NCI-H1048 (cell line): ENCODE data around the gene STAT4.

Experiments used
- DNase-seq: peaks from one replicate; lab custom pipeline; 2025; lab: John Stamatoyannopoulos, UW

STAT4 gene

DNA sequence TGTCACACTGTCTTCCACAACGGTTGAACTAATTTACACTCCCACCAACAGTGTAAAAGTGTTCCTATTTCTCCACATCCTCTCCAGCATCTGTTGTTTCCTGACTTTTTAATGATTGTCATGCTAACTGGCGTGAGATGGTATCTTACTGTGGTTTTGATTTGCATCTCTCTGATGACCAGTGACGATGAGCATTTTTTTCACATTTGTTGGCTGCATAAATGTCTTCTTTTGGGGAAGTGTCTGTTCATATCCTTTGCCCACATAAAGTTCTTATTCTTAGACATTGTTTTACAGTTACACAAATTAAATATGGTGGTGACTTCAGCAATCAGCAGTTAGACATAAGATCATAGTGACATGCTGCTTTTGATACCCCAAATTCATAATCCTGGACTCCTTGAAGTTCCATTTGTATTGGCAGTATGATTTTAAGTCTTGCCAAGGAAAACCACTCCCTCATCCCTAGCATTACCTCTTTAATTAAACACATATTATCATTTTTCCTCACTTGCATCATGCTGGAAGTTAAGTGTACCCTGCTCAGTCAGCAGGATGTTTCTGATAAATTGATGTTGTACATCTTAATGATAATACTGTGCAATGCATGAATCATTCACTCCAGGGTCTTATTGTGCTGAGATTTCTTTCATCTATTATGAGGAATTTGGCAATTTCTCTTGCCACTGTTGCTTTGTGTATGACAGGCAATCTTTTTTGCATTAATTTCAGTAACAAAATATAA, 69.2 kb downstream of the STAT4 start:
- DNase-seq, result no peak

DNA sequence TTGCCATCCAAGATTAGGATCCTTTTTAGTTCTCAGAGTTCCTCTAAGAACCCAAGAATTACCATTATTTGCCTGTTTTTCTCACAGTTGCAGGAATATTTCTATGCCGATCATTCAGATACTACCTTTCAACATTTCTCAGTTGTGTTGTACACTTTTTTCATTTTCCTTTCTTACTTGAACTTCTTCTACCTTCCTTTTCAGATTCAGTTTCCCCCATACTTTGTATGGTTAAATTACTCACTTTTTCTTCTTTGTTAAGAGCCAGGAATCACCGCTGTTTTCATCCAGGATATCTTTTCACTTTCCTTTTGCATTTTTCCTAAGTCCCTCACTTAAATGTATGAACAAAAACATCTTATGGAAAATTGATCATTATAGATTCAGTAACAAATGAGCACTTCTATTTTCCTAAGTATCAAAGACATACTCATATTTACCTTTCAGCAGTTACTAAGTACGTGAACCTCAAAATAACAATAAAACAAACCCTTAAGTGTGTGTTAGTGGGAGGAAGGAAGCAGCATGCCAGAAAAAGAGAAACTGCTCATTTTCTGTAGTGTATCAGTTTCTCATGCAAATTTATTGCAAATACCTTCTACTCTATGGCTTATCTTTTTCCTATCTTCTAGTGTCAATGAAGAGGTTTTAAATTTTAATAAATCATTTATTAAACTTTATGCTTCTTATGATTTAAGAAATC, 72.5 kb downstream of the STAT4 start:
- no peak for DNase-seq

DNA sequence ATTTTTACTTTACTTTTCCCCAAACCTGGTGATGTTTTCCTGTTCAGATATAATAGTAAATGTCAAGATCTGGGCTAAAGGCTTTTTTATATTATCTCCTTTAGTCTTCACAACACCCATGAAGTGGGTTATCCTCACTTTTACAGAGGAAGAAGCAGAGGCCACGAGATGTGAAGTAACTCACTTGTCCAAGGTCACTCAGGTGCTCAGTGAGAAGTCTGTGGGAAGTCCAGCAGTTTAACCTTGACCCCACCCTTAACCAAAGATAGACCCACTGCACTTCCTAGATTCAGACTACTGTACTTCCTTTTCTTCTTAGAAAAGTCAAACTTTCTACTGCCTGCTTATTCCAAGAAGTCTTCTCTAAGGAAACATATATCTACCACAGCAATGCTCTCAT, 80.5 kb downstream of the STAT4 start:
- DNase-seq, result no peak

DNA sequence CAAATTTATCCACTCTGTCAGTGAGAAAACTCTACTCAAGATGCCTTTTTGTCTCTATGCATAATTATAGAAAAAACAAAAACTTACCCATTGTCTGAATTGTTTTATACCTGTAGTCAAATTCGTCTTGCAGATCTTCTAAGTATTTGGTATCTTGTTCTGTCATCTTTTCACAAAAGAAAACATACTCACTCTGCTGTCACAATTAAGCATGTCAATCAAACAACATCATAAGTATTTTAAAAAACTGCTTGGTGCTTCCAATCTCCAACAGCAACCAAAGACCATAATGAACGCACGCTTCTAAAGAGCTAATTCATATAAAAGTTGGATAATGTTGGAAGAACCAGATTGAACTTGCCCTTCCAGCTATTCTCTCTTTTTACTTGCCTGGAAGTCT, 81.2 kb downstream of the STAT4 start:
- DNase-seq, result no peak

DNA sequence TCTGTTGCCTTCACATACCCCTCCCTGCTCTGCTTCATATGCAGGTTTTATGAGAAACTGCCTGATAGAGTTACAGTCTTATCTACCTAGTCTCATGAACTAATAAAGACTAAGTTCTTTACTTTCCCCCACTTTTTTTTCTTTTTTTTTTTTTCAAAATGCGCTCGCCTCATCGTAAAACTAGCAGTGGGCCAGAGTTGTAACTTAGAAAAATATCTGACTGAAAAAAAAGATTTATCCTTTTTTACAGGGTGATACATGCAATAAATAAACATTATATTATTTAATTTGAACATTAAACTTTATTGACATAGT, 83.9 kb downstream of the STAT4 start:
- DNase-seq, result no peak

DNA sequence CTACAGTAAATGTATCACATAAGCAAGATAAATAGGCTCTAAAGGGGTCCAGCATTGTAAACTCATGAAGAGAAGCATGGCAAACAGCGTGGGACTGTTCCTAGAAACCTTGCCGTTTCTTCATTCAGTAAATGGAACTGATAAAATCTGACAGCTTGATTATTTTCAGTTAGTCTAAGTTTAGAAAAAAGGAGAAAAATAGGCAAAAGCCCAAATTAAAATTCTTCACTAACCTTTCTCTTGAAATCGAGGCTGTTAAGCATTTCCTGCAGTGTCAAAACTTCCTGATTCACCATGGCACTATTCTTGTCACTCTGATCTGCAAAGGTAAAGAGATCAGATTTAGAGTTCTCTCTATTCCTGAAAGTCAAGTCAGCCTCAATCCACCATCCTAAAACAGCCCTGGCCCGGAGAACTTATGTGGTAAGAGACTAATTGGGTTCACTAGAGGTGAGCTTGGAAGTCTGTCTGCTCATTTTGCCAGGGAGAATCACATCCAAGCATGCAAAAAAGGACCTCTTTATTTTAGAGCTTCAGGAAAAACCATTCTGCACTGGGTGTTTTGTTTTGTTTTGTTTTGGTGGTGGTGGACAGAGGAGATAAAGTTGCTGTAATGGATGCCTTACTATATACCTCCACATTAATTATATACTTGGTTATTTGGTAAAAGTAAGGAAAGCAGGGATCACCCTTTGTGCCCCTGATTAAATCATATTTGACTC, 84.4 kb downstream of the STAT4 start:
- no peak for DNase-seq

DNA sequence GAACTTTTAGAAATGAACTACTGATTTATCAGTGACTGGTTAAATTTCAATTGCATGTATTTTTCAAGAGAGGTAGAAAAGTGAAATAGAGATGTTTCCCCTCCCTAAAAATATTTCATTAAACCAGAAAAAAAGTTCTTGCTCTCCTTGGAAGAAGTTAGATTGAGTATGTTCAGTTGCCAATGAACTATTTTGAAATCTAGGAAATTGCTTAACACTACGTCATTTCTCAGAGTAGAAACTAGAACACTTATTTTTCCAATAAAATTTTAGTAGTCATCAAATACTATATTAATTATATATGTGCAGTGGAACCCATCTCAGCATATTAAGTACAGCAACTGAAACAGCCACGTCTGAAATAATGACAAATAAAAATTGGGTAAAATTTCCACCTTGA, 85.0 kb downstream of the STAT4 start:
- no peak for DNase-seq

DNA sequence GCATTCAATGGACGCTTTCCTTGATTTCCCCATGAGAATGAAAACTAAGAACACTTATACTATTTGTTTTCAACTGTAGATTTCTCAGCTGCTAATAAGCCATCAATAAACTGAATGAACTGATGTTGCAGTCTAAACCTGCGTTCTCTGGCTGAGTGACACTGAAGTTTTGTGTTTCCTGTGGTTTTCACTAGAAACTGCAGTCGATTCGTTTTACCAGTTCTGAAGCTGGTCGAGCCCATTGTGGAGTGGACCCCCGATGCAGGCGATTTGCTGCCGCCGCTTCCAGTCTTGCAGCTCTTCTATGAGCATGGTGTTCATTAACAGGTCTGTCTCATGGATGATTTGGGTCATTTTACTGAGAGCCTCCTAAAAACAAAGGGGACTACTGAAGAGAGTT, 86.2 kb downstream of the STAT4 start:
- no peak for DNase-seq

DNA sequence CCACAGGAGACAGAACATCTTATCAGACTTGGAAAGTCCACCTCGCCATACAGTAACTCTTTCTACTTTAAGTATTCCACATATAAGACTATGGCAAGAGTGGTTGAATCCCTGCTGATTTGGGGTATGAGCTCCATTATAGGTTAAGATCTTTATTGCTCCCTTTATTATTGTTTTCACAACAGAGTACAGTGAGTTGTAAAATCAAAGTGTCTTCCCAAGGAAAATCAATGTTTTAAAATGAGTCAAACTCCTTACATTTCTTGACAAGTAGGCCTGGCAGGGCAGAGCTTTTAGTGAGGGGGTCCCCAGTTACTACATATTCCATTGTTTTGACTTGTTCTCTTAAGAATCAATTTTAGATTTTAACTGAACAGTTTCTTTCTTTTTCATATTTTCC, 87.2 kb downstream of the STAT4 start:
- DNase-seq, result no peak

DNA sequence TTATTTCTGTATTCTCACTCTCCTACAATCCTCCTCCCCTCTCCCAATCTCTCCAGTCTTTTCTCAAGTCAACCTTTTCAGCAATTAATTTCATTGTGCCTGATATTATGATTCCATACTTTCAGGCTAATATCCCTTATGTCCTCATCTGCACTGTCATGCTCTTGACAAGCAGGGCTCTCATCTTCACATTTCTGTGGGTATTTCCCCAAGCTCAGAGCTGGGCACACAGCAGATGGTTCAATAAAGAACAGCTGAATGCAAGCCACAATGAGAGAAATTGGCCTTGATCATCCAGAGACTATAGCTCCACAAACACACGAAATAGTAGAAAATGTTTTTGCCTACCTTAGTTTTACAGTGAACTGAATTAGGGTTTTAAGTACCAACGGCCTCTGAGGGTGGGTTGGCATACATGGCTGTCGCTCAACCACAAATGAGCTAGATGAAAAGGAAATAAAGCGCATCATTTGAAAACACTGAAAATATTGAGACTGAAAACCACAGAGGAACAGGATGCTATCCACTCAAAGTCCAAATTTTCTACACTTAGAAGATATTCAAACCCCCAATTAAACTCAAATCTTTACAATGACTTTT, 89.3 kb downstream of the STAT4 start:
- DNase-seq, result no peak

DNA sequence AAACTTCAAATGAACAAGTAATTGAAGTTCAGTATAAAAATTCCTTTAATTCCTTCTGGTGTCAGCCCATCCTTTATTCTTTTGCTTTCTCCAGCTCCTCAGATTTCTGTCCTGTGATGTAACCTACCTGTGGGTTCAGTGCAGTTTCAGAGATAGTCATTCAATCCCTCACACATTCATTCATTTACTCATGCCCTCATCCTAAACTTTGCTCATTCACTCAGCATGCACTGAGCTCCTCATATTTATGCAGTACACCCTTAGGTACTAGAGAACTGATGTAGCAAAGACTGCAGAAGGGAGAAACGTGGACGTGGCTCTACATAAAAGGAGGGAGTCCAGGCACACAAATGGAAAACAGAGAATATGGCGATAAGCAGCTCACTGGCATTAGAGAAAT, 91.5 kb downstream of the STAT4 start:
- no peak for DNase-seq

DNA sequence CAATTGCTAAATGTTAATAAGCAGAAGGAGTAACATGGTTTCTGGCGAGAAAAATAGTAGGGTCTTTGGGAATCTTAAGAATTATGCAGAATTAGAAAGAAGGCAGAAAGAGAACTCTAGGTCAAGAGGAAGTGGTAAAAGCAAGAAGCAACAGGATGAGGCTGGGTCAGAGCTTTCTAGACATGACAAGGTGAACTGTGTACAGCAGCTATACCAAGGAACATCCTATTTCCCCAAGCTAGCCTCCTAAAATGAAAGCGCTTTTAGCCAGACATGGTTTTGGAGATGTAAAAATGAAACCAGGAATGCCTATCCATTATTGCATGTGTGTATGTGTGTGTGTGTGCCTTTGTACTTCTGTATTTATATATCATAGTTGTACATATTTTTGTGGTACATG, 94.6 kb downstream of the STAT4 start:
- DNase-seq, result no peak

DNA sequence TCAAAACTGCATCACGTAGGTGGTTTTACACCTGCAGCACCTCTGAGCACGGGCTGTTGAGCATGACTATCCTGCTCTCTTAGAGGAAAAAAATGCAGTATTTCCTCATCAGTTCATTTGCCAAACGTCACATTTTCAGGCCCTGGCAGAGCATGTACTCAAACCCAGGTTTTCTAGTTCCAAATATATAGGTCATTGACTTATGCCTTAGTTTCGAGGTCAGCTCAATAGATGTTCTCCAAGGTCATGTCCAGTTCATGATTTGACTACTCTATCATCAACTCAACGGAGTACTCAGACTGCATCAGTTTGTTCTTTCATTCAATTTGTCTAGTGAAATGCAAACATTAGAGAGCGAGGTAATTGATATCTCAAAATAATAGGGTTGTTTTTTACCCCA, 97.5 kb downstream of the STAT4 start:
- DNase-seq, result no peak

DNA sequence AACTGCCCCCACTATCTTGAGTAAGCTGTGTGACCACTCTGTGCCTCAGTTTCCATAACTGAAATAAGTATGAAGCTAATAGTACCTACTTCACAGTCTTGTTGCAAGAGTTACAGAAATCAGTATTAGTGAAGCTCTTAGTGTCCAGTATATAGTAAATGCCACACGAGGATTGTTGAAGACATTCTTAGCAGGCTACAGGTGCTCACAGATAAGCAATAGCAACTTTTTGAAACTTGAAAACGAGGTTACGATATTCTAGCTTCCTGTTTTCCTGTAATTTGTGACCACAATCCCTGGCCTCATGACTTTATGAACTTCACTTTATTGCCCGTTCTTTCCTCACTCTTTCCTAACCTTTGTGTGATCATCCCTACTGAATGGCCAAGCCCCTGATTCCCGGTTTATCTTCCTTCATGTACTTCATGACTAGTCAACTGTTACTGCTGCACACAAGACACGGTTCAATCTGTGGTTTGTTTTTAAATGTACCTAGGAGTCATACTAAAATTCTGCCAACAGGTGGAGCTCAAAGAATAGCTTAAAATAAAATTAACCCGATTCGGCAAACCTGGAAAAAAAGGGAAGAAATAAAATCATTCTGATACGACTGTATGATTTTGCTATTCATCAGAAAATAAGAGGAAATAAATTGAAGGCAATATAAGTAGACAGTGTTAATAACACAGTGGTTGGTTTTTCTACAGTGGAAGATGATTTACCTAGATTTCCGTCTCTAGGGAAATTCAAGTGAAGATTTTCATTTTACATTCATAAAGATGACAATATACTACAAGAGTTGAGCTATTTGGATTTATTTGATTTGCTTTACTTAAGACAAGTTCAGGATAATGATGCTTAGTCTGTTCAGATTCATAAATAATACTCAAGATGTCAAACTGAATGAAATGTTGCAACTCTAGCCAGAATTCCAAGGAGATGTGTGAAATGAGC, 98.7 kb downstream of the STAT4 start:
- no peak for DNase-seq

DNA sequence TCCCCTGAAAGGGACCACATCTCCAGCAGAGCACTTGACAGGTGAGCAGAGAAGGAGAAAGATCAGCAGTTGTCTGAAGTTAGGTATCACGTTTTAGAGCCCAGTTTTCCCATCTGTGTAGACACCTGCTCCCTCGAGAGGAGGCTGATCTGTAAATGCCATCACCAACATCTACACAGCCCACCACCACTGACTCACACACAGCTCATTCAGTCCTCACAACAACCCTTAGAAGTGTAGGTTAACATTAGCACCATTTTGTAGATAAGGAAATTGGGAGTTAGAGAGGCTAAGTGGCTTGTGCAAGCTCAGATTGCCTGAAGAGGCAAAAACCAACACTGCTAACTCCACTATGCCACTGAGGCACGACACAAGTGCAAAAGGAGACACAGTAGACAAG, 99.6 kb downstream of the STAT4 start:
- DNase-seq, result no peak

DNA sequence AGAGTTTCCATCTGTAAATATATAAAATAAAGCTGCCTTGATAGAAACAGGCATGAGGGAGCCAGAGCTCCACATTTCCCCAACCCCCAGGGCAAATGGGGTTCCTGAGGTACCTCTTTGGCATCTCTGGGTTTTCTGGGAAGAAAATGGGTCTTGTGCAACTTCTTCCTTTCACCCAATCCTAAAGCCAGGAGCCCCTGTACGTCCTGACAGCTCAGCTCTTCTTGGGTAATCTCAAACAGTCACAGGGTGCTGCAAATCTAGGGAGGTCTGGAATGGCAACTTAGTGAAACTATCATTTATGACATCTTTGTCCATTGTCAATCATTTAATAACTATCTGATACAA, 100.2 kb downstream of the STAT4 start:
- DNase-seq, result no peak

DNA sequence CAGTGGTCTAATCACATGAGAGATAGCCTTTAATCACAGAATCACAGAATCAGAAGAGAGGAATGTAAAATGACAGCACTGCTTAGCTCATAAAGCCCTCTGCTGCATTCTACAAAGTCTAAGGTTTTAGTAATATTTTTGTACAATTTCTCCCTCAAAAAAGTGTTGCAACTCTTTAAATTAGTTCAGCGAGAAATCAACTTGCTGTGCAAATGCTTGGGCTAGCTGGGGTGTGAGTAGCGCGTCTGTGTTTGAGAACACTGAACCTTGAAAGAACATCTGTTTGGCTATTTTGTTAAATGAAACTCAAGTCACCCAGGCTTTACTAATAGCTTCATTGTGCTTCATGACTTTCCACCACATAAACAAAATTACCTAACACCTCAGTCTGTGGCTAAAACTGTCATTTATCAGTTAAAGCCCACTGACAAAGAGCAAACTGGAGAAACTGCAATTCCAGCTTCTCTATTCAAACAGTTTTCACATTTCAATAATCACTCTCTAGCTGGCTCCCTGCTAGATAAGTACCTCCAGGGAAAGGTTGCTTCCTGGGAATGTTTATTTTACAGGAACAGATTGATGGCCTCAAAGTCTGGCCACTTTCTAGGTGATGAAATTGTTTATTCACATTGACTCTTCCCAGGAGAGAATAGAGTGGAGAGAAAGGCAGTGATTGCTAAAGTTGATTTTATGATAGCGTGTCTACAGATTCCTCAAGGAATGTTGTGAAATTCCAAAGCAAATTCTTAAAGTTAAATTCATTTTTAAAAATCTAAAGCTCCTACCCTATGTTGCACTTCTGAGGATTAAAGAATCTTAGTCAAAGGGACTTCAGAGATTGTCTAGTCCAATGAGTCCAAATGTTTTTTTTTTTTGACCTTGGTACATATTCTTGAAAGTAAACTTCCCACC, 100.8 kb downstream of the STAT4 start:
- DNase-seq, result no peak

DNA sequence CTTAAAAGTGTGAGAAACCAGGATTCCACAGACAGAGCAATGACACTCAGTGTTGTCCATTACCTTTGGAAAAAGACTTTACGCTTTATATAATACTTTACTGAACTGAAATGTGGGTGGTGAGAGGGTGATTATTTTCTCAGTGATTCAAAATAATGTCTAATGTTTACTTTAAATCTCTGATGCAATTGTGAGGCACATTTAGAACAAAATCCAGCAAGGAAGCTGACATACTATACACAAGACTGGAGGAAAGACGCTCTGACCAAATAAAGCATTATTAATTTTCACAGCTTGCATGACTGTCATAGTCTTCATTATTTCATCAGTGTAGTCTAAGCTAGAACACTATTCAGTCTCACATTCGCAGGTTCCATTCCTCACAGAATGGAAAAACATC, 102.7 kb downstream of the STAT4 start:
- no peak for DNase-seq

DNA sequence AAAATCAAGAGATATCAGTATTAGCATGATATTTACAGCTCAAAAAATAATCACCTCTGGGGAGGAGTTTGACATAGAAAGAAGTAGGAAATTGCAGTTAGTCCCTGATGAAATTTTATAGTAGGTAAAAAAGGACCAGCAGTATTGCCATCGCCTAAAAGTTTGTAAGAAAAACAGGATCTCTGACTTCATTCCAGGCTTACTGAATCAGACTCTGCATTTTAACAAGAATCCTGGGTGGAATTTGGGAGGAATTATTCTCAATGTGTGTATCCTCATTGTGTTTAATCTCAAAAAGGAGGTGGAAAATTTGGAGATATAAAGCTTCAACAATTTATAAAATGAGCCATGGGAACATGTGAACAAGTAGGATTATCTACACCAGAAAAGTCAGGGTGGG, 105.7 kb downstream of the STAT4 start:
- DNase-seq, result no peak

DNA sequence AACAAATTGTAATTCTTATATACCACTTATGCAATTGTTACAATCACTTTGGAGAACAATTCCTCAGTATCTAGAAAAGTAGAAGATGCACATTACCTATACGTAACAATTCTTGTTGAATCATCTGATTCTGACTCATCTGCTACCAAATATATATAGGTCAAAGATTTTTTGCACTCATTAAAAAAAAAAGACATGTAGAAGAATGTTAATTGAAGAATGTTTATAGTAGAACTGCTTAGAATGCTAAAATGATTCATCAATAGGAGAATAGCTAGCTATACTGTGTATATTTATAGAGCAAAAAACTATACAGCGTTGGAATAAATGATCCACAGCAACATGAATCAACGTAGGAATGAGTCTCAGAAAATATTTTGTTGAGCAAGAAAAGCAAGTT, 107.4 kb downstream of the STAT4 start:
- no peak for DNase-seq
